Right renal cortex interstitium (tissue), 3 donors: ENCODE data around the gene POLA1. TPM values are rescaled to one million over a fixed set of nuclear protein-coding genes. Genes with fewer than 3 reads are reported as not detected.
"Not testable (repeated sequence)": the region's sequence is repeated elsewhere in the genome, so short reads cannot be mapped to it uniquely, and the experiment has no call there.

Experiments used
- DNase-seq, 3 donors: peaks; one replicate each; pipeline ENCODE4 v3.0.0-alpha.2; 2013; ENCODE audit warnings: low read depth in 3 of 3, low spot score in 2 of 3
- polyA plus RNA-seq, 3 donors: library from polyadenylated mRNA; unstranded; fragments of 120-200 nt; gene quantifications; one replicate each; pipeline ENCODE4 v1.2.1, GENCODE V29; 2013; ENCODE audit not compliant: insufficient read length in 3 of 3

POLA1 gene, protein sequence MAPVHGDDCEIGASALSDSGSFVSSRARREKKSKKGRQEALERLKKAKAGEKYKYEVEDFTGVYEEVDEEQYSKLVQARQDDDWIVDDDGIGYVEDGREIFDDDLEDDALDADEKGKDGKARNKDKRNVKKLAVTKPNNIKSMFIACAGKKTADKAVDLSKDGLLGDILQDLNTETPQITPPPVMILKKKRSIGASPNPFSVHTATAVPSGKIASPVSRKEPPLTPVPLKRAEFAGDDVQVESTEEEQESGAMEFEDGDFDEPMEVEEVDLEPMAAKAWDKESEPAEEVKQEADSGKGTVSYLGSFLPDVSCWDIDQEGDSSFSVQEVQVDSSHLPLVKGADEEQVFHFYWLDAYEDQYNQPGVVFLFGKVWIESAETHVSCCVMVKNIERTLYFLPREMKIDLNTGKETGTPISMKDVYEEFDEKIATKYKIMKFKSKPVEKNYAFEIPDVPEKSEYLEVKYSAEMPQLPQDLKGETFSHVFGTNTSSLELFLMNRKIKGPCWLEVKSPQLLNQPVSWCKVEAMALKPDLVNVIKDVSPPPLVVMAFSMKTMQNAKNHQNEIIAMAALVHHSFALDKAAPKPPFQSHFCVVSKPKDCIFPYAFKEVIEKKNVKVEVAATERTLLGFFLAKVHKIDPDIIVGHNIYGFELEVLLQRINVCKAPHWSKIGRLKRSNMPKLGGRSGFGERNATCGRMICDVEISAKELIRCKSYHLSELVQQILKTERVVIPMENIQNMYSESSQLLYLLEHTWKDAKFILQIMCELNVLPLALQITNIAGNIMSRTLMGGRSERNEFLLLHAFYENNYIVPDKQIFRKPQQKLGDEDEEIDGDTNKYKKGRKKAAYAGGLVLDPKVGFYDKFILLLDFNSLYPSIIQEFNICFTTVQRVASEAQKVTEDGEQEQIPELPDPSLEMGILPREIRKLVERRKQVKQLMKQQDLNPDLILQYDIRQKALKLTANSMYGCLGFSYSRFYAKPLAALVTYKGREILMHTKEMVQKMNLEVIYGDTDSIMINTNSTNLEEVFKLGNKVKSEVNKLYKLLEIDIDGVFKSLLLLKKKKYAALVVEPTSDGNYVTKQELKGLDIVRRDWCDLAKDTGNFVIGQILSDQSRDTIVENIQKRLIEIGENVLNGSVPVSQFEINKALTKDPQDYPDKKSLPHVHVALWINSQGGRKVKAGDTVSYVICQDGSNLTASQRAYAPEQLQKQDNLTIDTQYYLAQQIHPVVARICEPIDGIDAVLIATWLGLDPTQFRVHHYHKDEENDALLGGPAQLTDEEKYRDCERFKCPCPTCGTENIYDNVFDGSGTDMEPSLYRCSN (N-terminal part only)
- polyA plus RNA-seq, result 10 to 100 TPM; 17.7 to 19.8 (median 18.5) TPM

DNA sequence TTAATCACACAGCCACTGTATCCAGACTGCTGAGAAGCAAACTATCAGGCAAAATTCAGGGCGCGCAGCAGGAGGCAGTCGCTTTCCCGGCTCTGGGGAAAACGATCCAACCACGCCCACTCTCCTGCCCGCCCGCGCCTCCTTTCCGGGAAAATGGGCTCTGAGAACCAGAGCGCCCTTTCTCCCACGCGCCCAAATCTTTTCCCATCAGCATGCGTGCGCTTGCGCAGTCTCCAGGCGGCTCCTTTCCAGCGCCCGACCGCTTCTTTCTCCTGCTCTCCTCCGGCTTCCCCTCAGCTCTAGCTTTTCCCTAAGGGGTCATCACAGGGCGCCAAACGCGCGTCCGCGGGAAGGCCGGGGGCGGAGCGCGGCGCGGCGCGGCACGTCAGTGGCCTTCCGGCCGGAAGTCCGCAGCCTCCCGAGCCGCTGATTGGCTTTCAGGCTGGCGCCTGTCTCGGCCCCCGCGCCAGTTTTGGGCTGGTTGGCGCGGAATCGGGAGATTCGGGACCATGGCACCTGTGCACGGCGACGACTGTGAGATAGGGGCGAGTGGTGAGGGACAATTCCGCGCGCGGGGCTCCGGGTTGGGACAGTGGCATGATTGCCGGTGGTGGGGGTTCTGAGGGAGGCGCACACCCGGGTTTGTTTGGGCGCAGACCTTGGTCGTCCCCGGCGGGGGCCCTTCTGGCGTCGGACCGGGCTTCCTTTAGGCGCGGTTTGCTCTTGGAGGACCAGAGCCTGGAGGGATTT lies at the start of gene POLA1:
POLA1 (plus strand) TSS at position 466 of the 750 bp plus-strand sequence; CDS start at position 510, 44 bp downstream.
- DNase-seq, result peak; percentile 74 to 89 (median 85)

DNA sequence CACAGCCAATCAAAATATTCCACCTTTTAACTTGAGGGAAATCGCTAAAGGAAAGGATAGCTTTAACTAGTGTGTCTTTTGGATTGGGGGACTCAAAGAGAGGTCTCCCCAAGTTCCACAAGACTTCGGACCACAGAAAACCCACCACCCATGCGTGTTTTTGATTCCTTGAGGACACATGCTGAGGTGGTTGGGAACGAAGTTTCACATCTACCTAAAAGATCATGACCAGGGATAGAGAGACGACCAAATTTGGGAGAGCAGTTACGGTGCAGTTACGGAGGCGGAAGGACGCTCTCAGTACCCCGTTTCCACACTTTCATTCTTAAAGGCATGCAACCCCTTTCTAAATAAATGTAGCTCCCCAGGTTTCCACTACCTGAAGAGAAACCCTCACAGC lies 47.7 kb upstream of the POLA1 start:
- DNase-seq, result no peak

- peak in 1 of 3 donors; percentile 19 for DNase-seq
Observed at GRCh38 chrX:24646745-24647182, 47.0 kb upstream of the POLA1 start.

- DNase-seq, result peak; percentile 36 to 50 (median 41)
Observed at GRCh38 chrX:24647257-24648058, 46.3 kb upstream of the POLA1 start, which contains the start of gene PCYT1B. Gene PCYT1B, minus strand, starts transcription at chrX:24647347. Its CDS starts 242 bp downstream, at chrX:24647105.

DNA sequence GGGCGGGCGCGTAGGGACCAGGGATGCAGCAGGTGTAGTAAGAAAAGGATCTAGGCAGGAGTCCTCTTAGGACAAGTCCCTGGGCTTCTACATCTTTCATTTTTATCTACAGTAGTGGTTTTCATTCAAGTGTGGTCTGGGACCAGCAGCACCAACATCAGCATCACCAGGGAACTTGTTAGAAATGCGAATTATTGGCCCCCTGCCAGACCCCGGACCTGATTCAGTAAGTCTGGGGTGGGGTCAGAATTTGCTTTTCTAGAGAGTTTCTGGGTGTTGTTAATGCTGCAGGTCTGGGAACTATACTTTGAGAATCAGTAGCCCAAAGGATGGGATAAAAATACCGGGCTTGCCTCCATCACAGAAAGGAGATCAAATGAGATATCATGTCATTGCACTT lies 45.2 kb upstream of the POLA1 start:
- no peak for DNase-seq

GRCh38 chrX:24651783-24652182 lies 41.9 kb upstream of the POLA1 start:
- no peak for DNase-seq

GRCh38 chrX:24655679-24656078 lies 38.0 kb upstream of the POLA1 start:
- not testable (repeated sequence) for DNase-seq

DNA sequence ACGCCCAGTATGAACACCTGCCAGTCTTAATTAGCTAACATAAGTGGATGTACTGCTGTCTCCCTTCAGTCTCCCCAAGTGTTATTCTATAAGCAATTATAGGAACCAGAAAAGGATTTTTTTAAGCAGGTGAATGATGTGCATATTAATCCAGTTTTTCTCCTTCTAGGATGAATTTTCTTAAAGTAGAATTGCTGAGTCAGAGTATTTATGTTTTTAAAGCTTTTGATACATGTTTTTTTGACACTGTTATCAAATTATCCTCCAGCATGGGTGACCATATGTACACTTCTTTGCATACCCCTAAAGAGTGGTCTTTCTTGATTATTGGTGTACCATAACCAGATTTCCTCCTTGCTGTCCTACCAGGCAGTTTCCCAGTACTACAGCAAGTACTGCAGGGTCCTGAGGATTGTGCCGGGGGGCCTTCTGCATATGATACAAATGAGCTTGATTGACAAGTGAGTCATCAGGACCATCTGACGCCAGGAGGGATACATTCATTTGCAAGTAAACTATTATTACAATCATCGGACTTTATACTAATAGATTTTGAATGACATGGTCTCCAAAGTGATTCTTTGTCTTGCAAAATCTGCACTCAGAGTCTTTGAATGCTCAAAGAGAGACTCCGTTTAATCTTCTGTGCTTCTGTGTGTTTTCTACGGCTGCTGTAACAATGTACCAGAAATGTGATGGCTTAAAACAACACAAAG lies 35.9 kb upstream of the POLA1 start:
- DNase-seq, result no peak

DNA sequence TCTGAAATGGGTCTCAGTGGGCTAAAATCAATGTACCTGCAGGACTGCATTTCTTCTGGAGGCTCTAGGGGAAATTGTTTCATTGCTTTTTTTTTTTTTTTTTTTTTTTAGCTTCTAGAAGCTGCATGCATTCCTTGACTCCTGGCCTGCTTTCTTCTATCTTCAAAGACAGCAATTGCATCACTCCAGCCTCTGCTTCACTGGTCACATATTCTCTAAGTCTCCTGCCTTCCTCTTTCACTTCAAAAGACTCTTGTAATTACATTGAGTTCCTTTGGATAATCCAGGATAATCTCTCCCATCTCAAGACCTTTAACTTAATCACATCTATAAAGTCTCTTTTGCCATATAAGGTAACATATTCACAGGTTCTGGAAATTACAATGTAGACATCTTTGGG lies 35.3 kb upstream of the POLA1 start:
- no peak for DNase-seq

DNA sequence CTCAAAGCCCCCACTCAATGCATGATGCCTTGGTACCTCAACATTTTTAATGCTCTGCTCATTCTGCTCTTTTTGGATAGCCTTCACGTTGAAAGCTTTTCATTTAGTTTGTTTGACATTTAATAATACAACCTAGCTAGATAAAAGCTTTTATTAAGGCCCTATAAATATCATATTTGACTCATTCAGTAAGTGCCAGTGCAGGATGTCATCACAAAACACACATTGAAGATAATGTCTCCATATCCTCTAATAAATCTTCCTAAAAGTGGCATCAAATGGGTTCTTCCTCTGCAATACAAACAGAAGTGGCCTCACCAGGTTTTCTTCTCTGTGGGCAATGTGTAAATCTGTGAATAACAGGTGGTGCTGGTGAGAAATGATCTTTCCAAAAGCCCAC lies 34.6 kb upstream of the POLA1 start:
- no peak for DNase-seq

DNA sequence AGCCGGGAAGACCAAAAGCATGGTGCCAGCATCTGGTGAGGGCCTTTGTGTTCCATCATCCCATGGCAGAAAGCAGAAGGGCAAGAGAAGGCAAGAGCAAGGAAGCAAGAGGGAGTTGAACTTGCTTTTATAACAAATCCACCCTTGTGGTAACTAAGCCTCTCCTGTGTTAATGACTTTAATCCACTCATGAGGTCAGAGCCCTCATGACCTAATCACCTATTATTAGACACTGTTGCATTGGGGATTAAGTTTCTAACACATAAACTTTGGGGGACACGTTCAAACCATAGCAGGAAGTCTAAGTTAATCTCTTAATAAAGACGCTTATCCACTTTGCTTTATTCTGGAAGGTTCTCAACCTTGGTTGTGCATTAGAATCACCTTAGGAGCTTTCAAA lies 34.1 kb upstream of the POLA1 start:
- DNase-seq, result no peak

GRCh38 chrX:24661292-24661691 lies 32.4 kb upstream of the POLA1 start:
- DNase-seq, result no peak

GRCh38 chrX:24662352-24662751 lies 31.4 kb upstream of the POLA1 start:
- DNase-seq, result no peak

DNA sequence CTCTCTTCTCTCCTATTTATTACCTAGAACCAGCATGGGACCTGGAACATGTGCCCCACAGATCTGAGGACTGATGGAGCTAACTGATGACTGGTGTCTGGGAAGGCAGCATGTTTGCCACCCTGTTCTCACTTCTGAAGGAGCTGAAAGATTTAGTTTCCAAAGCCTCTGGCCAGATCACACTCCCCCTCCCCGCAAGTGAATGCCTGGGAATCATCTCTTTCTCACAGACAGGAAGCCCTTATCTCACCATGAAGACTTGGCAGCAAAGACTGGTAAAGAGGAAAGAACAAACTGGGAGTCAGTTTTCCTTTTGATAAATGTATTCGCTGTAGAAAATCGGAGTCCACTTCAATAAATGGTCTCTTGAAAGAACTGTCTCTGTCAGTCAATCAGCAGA lies 25.6 kb upstream of the POLA1 start:
- no peak for DNase-seq

GRCh38 chrX:24672701-24673190 lies 21.0 kb upstream of the POLA1 start:
- no peak for DNase-seq

- DNase-seq, result no peak
Observed at GRCh38 chrX:24673424-24673823, 20.3 kb upstream of the POLA1 start.

DNA sequence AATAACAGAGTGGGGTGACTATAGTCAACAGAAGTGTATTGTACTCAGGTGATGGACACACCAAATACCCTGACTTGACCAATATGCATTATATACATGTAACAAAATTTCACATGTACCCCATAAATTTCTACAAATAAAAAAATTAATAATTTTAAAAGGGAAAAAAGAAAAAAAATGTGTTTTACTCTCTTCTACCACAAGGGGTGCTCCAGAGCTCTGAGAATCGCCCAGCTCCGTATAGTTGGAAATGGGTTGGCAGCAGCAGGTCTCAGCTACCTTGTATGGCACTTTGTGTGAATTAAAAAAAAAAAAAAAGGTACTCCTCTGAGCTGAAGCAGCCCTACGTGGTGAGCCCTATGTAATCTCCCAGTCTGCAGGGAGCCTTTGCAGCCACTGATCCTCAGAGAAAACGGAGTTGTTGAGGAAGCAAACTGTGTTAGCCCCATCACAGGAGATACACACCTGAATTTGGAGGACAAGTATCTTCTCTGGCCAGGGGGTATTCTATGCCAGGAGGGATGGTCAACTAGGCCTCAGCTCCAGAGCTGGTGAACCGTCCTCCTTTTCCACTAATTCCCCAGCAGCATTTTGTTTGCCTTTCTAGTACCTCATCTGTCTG lies 17.2 kb upstream of the POLA1 start:
- no peak for DNase-seq
